GM04504 (cell line): ENCODE results near the gene XPO6.

ENCODE experiments used
- DNase-seq: peaks from one replicate; pipeline ENCODE4 v3.0.0-alpha.2; 2012; ENCODE audit warnings: low read depth

The XPO6 gene

GRCh38 chr16:28210979-28211588, 681 bp downstream of the XPO6 start:
- DNase-seq, result peak; percentile 66

DNA sequence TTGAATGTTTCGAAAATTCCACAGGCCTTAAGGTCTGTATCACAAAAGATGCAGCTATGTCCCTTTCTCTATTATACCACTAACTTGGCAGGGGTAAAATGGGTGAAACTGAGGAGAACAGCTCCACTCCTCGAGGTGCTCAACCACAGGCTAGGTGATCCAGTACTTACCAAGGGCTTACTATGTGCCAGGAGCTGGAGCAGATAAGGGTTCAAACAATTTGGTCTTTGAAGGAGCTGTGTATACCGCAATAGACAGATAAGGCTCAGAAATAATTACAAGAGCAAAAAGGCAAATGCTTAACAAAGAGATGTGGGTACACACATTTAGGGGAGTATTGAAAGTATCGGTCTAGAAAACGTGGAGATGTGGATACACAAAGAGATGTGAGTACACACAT, 1.5 kb downstream of the XPO6 start:
- DNase-seq, result no peak

- DNase-seq, result no peak
These were observed 2.9 kb downstream of the XPO6 start for GRCh38 chr16:28208824-28209223.

DNA sequence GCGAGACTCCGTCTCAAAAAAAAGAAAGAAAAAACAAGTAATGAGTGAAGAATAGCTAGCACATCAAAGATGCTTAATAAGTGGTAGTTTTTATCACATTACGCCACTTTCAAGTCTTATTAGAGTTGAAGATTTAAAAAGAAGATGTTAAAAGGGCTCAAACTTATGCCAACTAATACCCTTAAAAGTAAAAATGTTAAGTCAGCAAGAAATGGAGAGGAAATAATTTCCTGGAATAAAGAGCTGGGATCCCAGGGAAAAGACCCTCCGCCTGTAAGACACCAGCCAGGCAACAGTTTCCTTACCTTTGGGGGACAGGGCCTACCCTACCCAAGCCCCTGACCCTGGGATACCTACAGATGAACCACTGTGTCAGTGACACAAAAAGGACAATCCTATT, 3.6 kb downstream of the XPO6 start:
- no peak for DNase-seq

GRCh38 chr16:28207399-28207798, 4.4 kb downstream of the XPO6 start:
- no peak for DNase-seq

- DNase-seq, result no peak
These were observed 5.8 kb downstream of the XPO6 start for GRCh38 chr16:28205974-28206373.

- DNase-seq, result no peak
These were observed 6.5 kb downstream of the XPO6 start for GRCh38 chr16:28205117-28205899.

- DNase-seq, result no peak
These were observed 7.1 kb downstream of the XPO6 start for GRCh38 chr16:28204622-28205021.

DNA sequence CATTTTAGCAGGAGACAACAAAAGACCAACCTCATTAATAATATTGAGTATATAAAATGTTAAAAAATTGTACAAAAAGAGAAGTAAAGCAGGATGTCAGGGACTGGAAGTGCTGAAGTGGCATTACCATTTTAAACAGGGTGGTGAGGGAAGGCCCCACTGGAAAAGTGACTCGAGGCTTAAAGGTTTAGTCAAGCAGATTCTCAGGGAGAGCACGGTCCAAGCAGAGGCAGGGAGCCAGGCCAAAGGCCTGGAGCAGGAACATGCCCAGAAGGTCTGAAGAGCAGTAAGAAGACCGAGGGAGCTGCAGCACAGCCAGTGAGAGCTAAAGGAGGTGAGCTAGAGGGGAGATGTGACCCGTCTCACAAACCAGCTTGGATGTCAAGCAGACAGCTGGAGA, 7.6 kb downstream of the XPO6 start:
- DNase-seq, result no peak

GRCh38 chr16:28202147-28202746, 9.5 kb downstream of the XPO6 start:
- DNase-seq, result no peak

DNA sequence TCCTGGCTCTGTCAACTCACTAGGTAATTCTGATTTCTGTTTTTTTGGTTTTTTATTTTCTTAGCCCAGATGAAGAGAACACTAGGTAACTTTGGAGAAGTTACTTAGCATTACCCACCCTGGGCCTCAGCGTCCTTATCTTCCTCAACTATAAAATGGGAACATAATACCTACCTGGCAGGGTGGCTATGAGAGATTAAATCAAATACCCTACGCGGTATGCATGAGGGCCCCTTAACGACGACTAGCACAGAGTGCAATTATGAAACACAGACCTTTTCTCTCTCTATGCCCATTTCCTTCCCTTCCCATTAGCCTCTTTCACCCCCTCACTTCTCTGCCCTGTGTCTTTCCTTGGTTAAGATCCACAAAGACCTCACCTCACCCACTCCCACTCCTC, 11.1 kb downstream of the XPO6 start:
- DNase-seq, result no peak

- no peak for DNase-seq
These were observed 15.3 kb downstream of the XPO6 start for GRCh38 chr16:28196387-28196987.

- DNase-seq, result no peak
These were observed 15.9 kb downstream of the XPO6 start for GRCh38 chr16:28195859-28196258.

- peak; percentile 92 for DNase-seq
These were observed 18.0 kb downstream of the XPO6 start for GRCh38 chr16:28193530-28194423.

DNA sequence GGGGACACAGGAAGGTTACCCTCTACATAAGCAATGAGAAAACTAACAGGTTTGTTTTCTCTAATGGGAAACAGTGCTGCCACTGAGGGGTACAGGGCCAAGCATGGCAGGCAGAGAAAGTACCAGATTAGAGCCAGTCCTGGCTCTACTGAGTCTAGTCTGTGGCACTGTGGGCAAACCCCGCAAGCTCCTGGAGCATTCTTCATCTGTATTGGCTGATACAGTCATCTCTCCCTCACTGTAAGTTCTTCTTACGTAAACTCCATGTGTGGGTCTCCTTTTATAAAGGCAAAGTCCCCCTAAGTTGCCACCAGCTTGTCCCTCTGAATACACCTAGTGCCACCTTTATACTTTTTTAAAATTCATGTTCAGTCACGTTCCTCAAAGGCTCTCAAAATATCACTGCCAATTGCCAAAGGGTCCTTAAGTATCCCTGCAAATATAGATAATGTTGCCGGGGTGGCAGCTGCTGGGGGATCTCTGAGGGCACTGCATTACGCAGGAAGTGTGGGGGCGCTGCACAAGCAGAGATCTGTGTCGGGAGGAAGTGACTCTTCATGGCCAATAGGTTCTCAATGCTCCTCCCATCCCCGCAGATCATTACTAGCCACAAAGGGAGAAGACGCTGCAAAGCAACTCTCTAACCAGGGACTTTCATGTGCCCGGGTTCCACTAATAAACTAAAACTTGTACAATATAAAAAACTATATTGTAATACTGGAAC, 18.8 kb downstream of the XPO6 start:
- no peak for DNase-seq

- no peak for DNase-seq
These were observed 20.3 kb downstream of the XPO6 start for GRCh38 chr16:28191364-28191960.

DNA sequence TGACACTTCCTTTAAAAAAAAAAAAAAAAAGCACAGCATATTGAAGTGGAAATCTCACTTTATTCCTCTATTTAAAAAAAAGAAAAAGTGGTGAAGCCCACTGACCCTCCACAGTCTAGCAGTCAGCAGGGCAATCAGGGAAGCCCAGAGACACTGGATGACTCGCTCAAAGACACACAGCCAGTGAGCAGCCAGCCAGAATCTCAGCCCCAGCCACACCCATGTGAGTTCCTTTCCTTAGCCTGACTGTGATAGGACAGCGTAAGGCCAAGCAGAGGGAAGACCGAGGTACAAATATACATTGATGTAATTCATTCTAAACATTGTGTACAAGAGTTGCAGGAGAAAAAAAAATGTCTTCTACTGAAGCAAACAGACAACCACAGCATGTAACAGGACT, 22.5 kb downstream of the XPO6 start:
- no peak for DNase-seq

DNA sequence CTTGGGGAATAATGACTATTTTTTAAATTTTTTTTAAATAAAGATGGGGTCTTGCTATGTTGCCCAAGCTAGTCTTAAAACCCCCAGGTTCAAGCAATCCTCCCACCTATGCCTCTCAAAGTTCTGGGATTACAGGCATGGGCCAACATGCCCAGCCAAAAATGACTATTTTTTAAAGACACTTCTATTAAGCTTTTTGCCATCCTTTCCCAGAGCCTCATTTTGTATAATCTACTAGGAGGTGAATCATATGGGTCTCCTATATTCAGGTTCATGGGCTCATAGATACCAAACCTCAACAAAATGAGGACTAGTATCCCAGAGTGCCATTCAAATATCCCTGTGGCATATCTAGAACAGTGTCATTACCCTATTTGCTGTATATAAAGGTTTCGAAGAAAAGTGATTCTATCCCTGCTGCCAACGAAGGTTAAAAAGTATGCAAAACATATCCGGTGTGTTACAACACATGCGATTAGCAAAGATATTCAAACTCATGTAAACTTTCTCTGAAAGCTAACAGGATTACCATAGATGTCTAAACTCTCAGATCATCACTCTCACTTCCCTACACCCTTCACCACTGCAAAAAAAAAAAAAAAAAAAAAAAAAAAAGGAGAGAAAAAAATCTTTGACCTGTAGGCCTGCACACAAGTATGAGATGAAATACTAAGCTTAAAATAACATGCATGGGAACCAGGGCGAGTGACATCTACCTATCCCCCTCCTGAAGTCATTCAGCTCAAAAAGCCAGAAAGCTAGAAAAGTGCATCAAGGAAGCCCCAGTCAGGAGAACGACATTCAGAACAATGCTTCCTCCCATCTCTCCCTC, 23.5 kb downstream of the XPO6 start:
- no peak for DNase-seq

GRCh38 chr16:28187595-28188004, 24.2 kb downstream of the XPO6 start:
- DNase-seq, result no peak

DNA sequence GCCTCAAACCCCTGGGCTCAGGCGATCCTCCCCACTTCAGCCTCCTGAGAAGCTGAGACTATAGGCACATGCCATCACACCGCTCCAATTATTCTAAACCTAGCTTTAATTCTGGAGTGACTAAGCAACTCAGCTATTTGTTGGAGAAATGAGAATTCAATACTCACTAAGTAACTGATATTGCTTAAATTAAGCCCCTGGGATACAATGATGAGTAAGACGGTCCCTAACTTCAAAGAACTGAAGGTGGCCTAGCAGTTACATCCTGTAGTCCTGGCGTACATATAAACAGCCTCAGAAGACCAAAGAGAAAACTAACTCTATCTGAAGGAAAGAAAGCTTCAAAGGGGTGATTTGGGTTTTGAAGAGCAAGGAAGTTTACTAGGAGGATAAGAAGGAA, 25.0 kb downstream of the XPO6 start:
- no peak for DNase-seq
